Esophagus squamous epithelium (tissue), 5 donors: ENCODE results near the gene DLK1. TPM values are rescaled to one million over a fixed set of nuclear protein-coding genes. Genes with fewer than 3 reads are reported as not detected.

ENCODE experiments used
- DNase-seq: peaks from one replicate; lab custom pipeline; 2025; lab: John Stamatoyannopoulos, UW
- H3K27ac ChIP-seq, 4 donors: fragments of 200-600 bp; sonication (generic); one replicate each; pipeline ENCODE4 v1.5.1; 2016 to 2019; ENCODE audit warnings: mild to moderate bottlenecking in 1 of 4
- H3K27me3 ChIP-seq, 4 donors: fragments of 200-600 bp; sonication (generic); 1 replicate in 3 of 4; 2 replicates in 1 of 4; pipeline versions ENCODE4 v1.5.1 to v1.6.0; 2017 to 2021; ENCODE audit warnings: antibody characterized with exemption in 1 of 4
- H3K36me3 ChIP-seq, 3 donors: fragments of 200-600 bp; sonication (generic); one replicate each; pipeline ENCODE4 v1.5.1; 2016 to 2019
- H3K4me1 ChIP-seq, 3 donors: fragments of 200-600 bp; sonication (generic); one replicate each; pipeline ENCODE4 v1.5.1; 2017 to 2019
- H3K4me3 ChIP-seq, 4 donors: fragments of 200-600 bp; sonication (generic); 1 replicate in 3 of 4; 2 replicates in 1 of 4; pipeline ENCODE4 v1.5.1; 2016 to 2019; ENCODE audit warnings: mild to moderate bottlenecking in 2 of 4, moderate library complexity in 1 of 4
- H3K9me3 ChIP-seq, 3 donors: fragments of 200-600 bp; sonication (generic); one replicate each; pipeline ENCODE4 v1.5.1; 2016 to 2019
- POLR2A ChIP-seq, 4 donors: fragments of 450-650 bp; IDR thresholded peaks; one replicate each; pipeline ENCODE4 v1.6.1; 2017; ENCODE audit warnings: antibody characterized with exemption in 4 of 4, mild to moderate bottlenecking in 4 of 4, moderate library complexity in 3 of 4
- WGBS, 2 donors: methylation state at CpG; one replicate each; pipeline ENCODE4 v1.1.5; 2018; 5-methylcytosine and 5-hydroxymethylcytosine counted together
- intact Hi-C: fragments of 100-400 bp; cut with DNase I; formaldehyde crosslinking; loops from one replicate; pipeline ENCODE4 v1.15.0; 2022
- total RNA-seq, 4 donors: library from RNA; depleted of rRNA; stranded (reverse); fragments of >200 nt; gene quantifications; one replicate each; pipeline ENCODE4 v1.1.0, GENCODE V29; 2016
- TF ChIP-seq, protein P1 (sequence below), 6 experiments: fragments of 450-650 bp in 4 of 6; fragments of 200-600 bp in 2 of 6; sonication (generic) in 2 of 6; IDR thresholded peaks; one replicate each; pipeline ENCODE4 v1.5.1; 2016 to 2019; ENCODE audit warnings: antibody characterized with exemption in 6 of 6, mild to moderate bottlenecking in 4 of 6, moderate library complexity in 4 of 6
- donor health status: DM: yes; HTN: yes; CAD: no.

DLK1 gene
- total RNA-seq, 4 donors from 2014 or later = not detected

- no peak overlapping the region for H3K27ac ChIP-seq
- 40 to 91% methylated on average over 1 to 3 of the region's 12 CpGs for WGBS, 2 donors
- no peaks in the 10 kb centered on the region for H3K9me3 ChIP-seq
- intact Hi-C loops = no loop called here
- peaks cover 6 to 50% (median 27%) of the 10 kb centered on the region in 3 donors for H3K4me1 ChIP-seq
- H3K36me3 ChIP-seq = no peaks in the 10 kb centered on the region
- no peak for DNase-seq
- H3K27me3 ChIP-seq = peaks cover 0 to 41% (median 2%) of the 10 kb centered on the region in 4 donors
- no peak overlapping the region for H3K4me3 ChIP-seq
- TF ChIP-seq, protein P1, sequence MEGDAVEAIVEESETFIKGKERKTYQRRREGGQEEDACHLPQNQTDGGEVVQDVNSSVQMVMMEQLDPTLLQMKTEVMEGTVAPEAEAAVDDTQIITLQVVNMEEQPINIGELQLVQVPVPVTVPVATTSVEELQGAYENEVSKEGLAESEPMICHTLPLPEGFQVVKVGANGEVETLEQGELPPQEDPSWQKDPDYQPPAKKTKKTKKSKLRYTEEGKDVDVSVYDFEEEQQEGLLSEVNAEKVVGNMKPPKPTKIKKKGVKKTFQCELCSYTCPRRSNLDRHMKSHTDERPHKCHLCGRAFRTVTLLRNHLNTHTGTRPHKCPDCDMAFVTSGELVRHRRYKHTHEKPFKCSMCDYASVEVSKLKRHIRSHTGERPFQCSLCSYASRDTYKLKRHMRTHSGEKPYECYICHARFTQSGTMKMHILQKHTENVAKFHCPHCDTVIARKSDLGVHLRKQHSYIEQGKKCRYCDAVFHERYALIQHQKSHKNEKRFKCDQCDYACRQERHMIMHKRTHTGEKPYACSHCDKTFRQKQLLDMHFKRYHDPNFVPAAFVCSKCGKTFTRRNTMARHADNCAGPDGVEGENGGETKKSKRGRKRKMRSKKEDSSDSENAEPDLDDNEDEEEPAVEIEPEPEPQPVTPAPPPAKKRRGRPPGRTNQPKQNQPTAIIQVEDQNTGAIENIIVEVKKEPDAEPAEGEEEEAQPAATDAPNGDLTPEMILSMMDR (IDR thresholded peaks at IDR 0.05) = no peak
- no peak for TF ChIP-seq POLR2A (IDR thresholded peaks at IDR 0.05)
These were observed 15.2 kb upstream of the DLK1 start for GRCh38 chr14:100711493-100711892.

DNA sequence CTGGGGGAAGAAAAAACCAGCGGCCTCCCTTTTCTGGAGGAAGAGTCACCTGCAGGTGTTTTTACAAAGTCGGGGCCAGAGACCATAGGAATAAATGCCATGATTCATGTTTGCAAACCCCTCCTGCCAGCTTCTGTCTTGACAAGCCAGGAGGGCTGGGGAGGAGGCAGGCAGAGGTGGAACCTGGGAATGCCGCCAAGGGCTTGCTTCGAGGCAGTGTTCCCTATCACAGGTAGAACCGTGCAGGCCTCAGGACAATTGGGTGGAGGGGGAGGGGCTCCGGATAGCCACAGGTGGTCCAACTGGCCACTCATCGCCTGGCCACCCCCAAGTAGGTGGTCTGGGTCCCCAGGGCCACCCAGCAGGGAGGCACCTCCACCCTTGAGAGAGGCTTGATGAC, 14.2 kb upstream of the DLK1 start:
- intact Hi-C loops = no loop called here
- Histone ChIP-seq H3K4me1 (peaks cover 6 to 50% (median 27%) of the 10 kb centered on the region in 3 donors), H3K4me3 (no peak overlapping the region), H3K27me3 (peaks cover 0 to 47% (median 2%) of the 10 kb centered on the region in 4 donors), H3K36me3 (no peaks in the 10 kb centered on the region), H3K9me3 (no peaks in the 10 kb centered on the region), H3K27ac (no peak overlapping the region)
- DNase-seq = no peak
- WGBS, 2 donors = 35% methylated on average over 6 of the region's 7 CpGs; no CpG with 5 or more reads in 1 of the 2 donors
- no peak for TF ChIP-seq POLR2A (IDR thresholded peaks at IDR 0.05)
- TF ChIP-seq, protein P1 (IDR thresholded peaks at IDR 0.05) = no peak

GRCh38 chr14:100713705-100714104, 13.0 kb upstream of the DLK1 start:
- Histone ChIP-seq H3K27me3 (peaks cover 0 to 52% (median 2%) of the 10 kb centered on the region in 4 donors), H3K27ac (no peak overlapping the region), H3K4me3 (no peak overlapping the region), H3K9me3 (no peaks in the 10 kb centered on the region), H3K36me3 (no peaks in the 10 kb centered on the region), H3K4me1 (peaks cover 6 to 45% (median 26%) of the 10 kb centered on the region in 3 donors)
- intact Hi-C loops = no loop called here
- WGBS, 2 donors = 76% methylated on average over 6 of the region's 10 CpGs; no CpG with 5 or more reads in 1 of the 2 donors
- TF ChIP-seq, protein P1 (IDR thresholded peaks at IDR 0.05) = no peak
- DNase-seq = no peak

GRCh38 chr14:100714258-100714892, 12.3 kb upstream of the DLK1 start:
- Histone ChIP-seq H3K4me3 (no peak overlapping the region), H3K27me3 (peaks cover 0 to 51% (median 0%) of the 10 kb centered on the region in 4 donors), H3K4me1 (peaks cover 6 to 39% (median 20%) of the 10 kb centered on the region in 3 donors), H3K36me3 (no peaks in the 10 kb centered on the region), H3K9me3 (no peaks in the 10 kb centered on the region), H3K27ac (no peak overlapping the region)
- intact Hi-C loops = no loop called here
- TF ChIP-seq POLR2A (IDR thresholded peaks at IDR 0.05) = no peak
- TF ChIP-seq, protein P1 (IDR thresholded peaks at IDR 0.05) = no peak
- DNase-seq = no peak
- 0% methylated on average over 3 of the region's 23 CpGs; no CpG with 5 or more reads in 1 of the 2 donors for WGBS, 2 donors

- no peak for TF ChIP-seq POLR2A (IDR thresholded peaks at IDR 0.05)
- TF ChIP-seq, protein P1 (IDR thresholded peaks at IDR 0.05) = no peak
- Histone ChIP-seq H3K27ac (no peak overlapping the region), H3K36me3 (no peaks in the 10 kb centered on the region), H3K27me3 (peaks cover 0 to 54% (median 0%) of the 10 kb centered on the region in 4 donors), H3K4me1 (peaks cover 6 to 29% (median 14%) of the 10 kb centered on the region in 3 donors), H3K4me3 (no peak overlapping the region), H3K9me3 (no peaks in the 10 kb centered on the region)
- intact Hi-C loops = no loop called here
- DNase-seq = no peak
- 74 to 84% methylated on average over 9 of the region's 9 CpGs for WGBS, 2 donors
These were observed 11.4 kb upstream of the DLK1 start for GRCh38 chr14:100715332-100715731.
